HCT116 (cell line): ENCODE data around the gene MTA3.

Experiments
- EZH2 ChIP-seq: fragments of 200-600 bp; sonication (generic); IDR thresholded peaks from 2 replicates; pipeline ENCODE4 v1.6.1; 2017; ENCODE audit warnings: antibody characterized with exemption, mixed run types
- FOSL1 ChIP-seq: IDR thresholded peaks from 2 replicates; pipeline ENCODE4 v1.6.1; 2012; ENCODE audit warnings: low read depth
- POLR2A ChIP-seq: IDR thresholded peaks from 2 replicates; pipeline ENCODE4 v1.7.0; 2011; ENCODE audit warnings: borderline replicate concordance; ENCODE audit not compliant: insufficient read depth, insufficient read length; ENCODE audit errors: extremely low read depth
- RAD21 ChIP-seq: IDR thresholded peaks from 2 replicates; pipeline ENCODE4 v1.6.1; 2012; ENCODE audit warnings: low read depth, mild to moderate bottlenecking
- TF ChIP-seq, protein P1 (sequence below), 3 experiments: fragments of 200-600 bp in 1 of 3; sonication (generic) in 1 of 3; IDR thresholded peaks in 2 of 3; conservative IDR thresholded peaks in 1 of 3; 2 replicates each; pipeline ENCODE4 v1.5.1; 2012 to 2017; ENCODE audit warnings: low read depth in 2 of 3, low read length in 2 of 3, antibody characterized with exemption in 1 of 3, borderline replicate concordance in 1 of 3, control low read depth in 1 of 3, mild to moderate bottlenecking in 1 of 3, mixed read lengths in 1 of 3, mixed run types in 1 of 3, moderate library complexity in 1 of 3; ENCODE audit not compliant: insufficient read depth in 1 of 3
- TF ChIP-seq, protein P2 (sequence below): IDR thresholded peaks from 2 replicates; pipeline ENCODE4 v1.6.1; 2012
- TF ChIP-seq, protein P3 (sequence below): IDR thresholded peaks from 2 replicates; pipeline ENCODE4 v1.6.1; 2012; ENCODE audit warnings: low read depth
- TF ChIP-seq, protein P4 (sequence below): IDR thresholded peaks from 2 replicates; pipeline ENCODE4 v1.6.1; 2011; ENCODE audit warnings: mild to moderate bottlenecking, low read length, moderate library complexity; ENCODE audit not compliant: insufficient replicate concordance; ENCODE audit errors: extremely low read depth

DNA sequence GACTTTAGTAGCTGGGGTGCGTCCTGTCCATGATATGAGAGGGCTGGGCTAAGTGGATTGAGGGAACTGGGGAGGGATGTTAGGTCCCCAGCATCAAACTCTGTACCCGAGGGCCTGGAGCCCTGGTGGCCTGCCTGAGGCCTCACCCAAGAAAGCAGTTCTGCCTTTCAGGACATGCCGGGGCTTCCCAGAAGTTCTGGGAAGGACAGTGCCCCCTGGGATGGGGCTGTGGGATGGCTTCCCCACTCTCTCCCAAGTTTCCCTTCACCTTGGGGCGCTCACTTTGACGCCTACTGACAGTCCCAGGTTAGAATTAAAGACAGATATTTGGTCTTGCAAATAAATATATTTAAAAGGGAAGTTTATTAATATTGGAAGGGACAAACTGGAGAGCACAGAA is 193.7 kb downstream of the MTA3 start:
- TF ChIP-seq, protein P1, sequence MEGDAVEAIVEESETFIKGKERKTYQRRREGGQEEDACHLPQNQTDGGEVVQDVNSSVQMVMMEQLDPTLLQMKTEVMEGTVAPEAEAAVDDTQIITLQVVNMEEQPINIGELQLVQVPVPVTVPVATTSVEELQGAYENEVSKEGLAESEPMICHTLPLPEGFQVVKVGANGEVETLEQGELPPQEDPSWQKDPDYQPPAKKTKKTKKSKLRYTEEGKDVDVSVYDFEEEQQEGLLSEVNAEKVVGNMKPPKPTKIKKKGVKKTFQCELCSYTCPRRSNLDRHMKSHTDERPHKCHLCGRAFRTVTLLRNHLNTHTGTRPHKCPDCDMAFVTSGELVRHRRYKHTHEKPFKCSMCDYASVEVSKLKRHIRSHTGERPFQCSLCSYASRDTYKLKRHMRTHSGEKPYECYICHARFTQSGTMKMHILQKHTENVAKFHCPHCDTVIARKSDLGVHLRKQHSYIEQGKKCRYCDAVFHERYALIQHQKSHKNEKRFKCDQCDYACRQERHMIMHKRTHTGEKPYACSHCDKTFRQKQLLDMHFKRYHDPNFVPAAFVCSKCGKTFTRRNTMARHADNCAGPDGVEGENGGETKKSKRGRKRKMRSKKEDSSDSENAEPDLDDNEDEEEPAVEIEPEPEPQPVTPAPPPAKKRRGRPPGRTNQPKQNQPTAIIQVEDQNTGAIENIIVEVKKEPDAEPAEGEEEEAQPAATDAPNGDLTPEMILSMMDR (IDR thresholded peaks at IDR 0.05 in 2 of 3, conservative IDR thresholded peaks at IDR 0.05 in 1 of 3; ENCODE audit: borderline replicate concordance in 1 of 3, insufficient read depth in 1 of 3, low read depth in 2 of 3, low read length in 2 of 3) = no peak
- TF ChIP-seq, protein P2, sequence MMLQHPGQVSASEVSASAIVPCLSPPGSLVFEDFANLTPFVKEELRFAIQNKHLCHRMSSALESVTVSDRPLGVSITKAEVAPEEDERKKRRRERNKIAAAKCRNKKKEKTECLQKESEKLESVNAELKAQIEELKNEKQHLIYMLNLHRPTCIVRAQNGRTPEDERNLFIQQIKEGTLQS = no peak
- TF ChIP-seq FOSL1 (no peak), RAD21 (no peak), POLR2A (no peak), EZH2 (no peak)
- TF ChIP-seq, protein P3, sequence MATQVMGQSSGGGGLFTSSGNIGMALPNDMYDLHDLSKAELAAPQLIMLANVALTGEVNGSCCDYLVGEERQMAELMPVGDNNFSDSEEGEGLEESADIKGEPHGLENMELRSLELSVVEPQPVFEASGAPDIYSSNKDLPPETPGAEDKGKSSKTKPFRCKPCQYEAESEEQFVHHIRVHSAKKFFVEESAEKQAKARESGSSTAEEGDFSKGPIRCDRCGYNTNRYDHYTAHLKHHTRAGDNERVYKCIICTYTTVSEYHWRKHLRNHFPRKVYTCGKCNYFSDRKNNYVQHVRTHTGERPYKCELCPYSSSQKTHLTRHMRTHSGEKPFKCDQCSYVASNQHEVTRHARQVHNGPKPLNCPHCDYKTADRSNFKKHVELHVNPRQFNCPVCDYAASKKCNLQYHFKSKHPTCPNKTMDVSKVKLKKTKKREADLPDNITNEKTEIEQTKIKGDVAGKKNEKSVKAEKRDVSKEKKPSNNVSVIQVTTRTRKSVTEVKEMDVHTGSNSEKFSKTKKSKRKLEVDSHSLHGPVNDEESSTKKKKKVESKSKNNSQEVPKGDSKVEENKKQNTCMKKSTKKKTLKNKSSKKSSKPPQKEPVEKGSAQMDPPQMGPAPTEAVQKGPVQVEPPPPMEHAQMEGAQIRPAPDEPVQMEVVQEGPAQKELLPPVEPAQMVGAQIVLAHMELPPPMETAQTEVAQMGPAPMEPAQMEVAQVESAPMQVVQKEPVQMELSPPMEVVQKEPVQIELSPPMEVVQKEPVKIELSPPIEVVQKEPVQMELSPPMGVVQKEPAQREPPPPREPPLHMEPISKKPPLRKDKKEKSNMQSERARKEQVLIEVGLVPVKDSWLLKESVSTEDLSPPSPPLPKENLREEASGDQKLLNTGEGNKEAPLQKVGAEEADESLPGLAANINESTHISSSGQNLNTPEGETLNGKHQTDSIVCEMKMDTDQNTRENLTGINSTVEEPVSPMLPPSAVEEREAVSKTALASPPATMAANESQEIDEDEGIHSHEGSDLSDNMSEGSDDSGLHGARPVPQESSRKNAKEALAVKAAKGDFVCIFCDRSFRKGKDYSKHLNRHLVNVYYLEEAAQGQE = no peak
- TF ChIP-seq, protein P4, sequence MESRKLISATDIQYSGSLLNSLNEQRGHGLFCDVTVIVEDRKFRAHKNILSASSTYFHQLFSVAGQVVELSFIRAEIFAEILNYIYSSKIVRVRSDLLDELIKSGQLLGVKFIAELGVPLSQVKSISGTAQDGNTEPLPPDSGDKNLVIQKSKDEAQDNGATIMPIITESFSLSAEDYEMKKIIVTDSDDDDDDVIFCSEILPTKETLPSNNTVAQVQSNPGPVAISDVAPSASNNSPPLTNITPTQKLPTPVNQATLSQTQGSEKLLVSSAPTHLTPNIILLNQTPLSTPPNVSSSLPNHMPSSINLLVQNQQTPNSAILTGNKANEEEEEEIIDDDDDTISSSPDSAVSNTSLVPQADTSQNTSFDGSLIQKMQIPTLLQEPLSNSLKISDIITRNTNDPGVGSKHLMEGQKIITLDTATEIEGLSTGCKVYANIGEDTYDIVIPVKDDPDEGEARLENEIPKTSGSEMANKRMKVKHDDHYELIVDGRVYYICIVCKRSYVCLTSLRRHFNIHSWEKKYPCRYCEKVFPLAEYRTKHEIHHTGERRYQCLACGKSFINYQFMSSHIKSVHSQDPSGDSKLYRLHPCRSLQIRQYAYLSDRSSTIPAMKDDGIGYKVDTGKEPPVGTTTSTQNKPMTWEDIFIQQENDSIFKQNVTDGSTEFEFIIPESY = no peak
